Left lung (tissue), 10 donors: ENCODE results near the gene USP31. TPM values are rescaled to one million over a fixed set of nuclear protein-coding genes. Genes with fewer than 3 reads are reported as not detected.

Source experiments
- ATAC-seq: fragments of 200-7000 bp; cut with Tn5 transposase; one replicate; pipeline ENCODE4 v1.9.1; 2020; ENCODE audit warnings: moderate library complexity
- DNase-seq, 4 donors: peaks; one replicate each; pipeline ENCODE4 v3.0.0-alpha.2; 2013 to 2020
- H3K27ac ChIP-seq, 2 donors: fragments of 200-600 bp; sonication (generic) in 1 of 2; one replicate each; pipeline versions ENCODE4 v1.5.0 to v1.8.0; 2020 to 2021
- H3K27me3 ChIP-seq, 2 donors: fragments of 200-600 bp; sonication (generic) in 1 of 2; one replicate each; pipeline versions ENCODE4 v1.5.0 to v1.8.0; 2020 to 2021
- H3K36me3 ChIP-seq, 2 donors: fragments of 200-600 bp; sonication (generic) in 1 of 2; one replicate each; pipeline versions ENCODE4 v1.5.0 to v1.8.0; 2020 to 2021
- H3K4me1 ChIP-seq, 2 donors: fragments of 200-600 bp; one replicate each; pipeline ENCODE4 v1.8.0; 2021
- H3K4me3 ChIP-seq, 2 donors: fragments of 200-600 bp; sonication (generic) in 1 of 2; one replicate each; pipeline versions ENCODE4 v1.5.0 to v1.8.0; 2020 to 2021; ENCODE audit warnings: mild to moderate bottlenecking in 1 of 2
- H3K9me3 ChIP-seq, 2 donors: fragments of 200-600 bp; sonication (generic) in 1 of 2; one replicate each; pipeline versions ENCODE4 v1.5.0 to v1.8.0; 2020 to 2021
- CTCF ChIP-seq, 2 donors: fragments of 200-600 bp; sonication (generic) in 1 of 2; IDR thresholded peaks; one replicate each; pipeline versions ENCODE4 v1.5.0 to v1.8.0; 2021; ENCODE audit warnings: antibody characterized with exemption in 2 of 2
- intact Hi-C, 2 donors: fragments of 100-400 bp; cut with DNase I; formaldehyde crosslinking; loops; one replicate each; pipeline versions ENCODE4 v1.11.2 to v1.14.2; 2022
- polyA plus RNA-seq, 6 donors: library from polyadenylated mRNA; unstranded; fragments of 120-200 nt; gene quantifications; one replicate each; pipeline ENCODE4 v1.2.1, GENCODE V29; 2013; ENCODE audit not compliant: insufficient read length in 6 of 6
- total RNA-seq, 2 donors: library from RNA; stranded (reverse); fragmentation: NEBNext Ultra II Directional; extraction: Animal tissue kit (Norgen Biotek cat#: 25700); gene quantifications; one replicate each; pipeline ENCODE4 v1.2.1, GENCODE V29; 2021
- donor health status: DM: no; HTN: yes; CAD: no.
- donor health status: DM: no; HTN: no; CAD: no.

USP31 gene
- total and polyA plus RNA-seq, 8 donors: 8.7 to 17.7 (median 9.8) TPM

GRCh38 chr16:23081675-23082119 is 67.6 kb downstream of the USP31 start:
- no peaks in the 10 kb centered on the region for H3K4me1 ChIP-seq
- no peak for DNase-seq
- no peak for TF ChIP-seq CTCF (IDR thresholded peaks at IDR 0.05)
- no peaks in the 10 kb centered on the region for H3K9me3 ChIP-seq
- H3K27ac ChIP-seq: no peak overlapping the region
- peaks cover 0 to 68% of the 10 kb centered on the region in 2 donors for H3K36me3 ChIP-seq
- no peaks in the 10 kb centered on the region for H3K27me3 ChIP-seq
- intact Hi-C loops: no loop called here
- H3K4me3 ChIP-seq: no peak overlapping the region
- ATAC-seq: no peak

DNA sequence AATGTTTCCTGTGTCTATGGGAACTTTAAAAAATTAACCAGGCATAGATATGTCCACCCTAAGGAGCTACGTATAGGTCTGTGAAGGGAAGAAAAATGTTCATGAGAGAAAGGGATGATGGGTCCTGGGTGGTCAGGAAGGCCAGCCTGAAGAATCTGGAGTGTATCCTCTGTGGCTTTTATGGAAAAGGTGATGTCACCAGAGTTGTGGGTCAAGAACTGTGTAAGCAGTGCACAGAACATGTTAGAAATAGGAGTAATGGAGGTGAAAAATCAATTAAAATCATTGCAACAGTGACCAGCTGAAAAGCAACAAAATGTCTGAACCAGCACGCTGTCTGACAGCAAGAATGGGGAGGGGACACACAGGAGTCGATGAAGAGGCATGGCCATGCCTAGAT is 68.5 kb downstream of the USP31 start:
- Histone ChIP-seq H3K36me3 (peaks cover 0 to 68% of the 10 kb centered on the region in 2 donors), H3K27ac (no peak overlapping the region), H3K4me1 (no peaks in the 10 kb centered on the region), H3K9me3 (no peaks in the 10 kb centered on the region), H3K27me3 (no peaks in the 10 kb centered on the region), H3K4me3 (no peak overlapping the region)
- intact Hi-C loops: no loop called here
- ATAC-seq (no peak), DNase-seq (no peak)
- TF ChIP-seq CTCF (IDR thresholded peaks at IDR 0.05): no peak

DNA sequence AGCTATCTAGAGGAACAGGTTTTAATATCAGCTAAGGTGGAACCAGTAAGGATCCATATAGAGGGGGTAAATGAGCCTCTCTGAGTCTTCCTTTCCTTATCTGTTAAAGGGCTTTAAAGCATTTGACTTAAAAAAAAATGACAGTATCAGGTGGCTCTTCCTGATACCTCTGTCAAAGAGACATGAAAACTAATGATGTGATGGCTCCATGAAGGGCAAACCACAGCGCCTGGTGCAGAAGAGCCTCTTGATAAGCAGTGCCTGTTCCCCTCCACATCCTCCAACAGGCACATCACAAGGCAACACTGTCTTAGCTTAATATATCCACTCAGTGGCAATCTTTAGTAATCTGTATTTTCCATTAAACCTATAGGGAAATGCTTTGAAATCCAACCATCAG is 68.9 kb downstream of the USP31 start:
- TF ChIP-seq CTCF (IDR thresholded peaks at IDR 0.05): no peak
- DNase-seq (no peak), ATAC-seq (no peak)
- Histone ChIP-seq H3K9me3 (no peaks in the 10 kb centered on the region), H3K36me3 (peaks cover 0 to 68% of the 10 kb centered on the region in 2 donors), H3K4me1 (no peaks in the 10 kb centered on the region), H3K27ac (no peak overlapping the region), H3K4me3 (no peak overlapping the region), H3K27me3 (no peaks in the 10 kb centered on the region)
- intact Hi-C loops: no loop called here

DNA sequence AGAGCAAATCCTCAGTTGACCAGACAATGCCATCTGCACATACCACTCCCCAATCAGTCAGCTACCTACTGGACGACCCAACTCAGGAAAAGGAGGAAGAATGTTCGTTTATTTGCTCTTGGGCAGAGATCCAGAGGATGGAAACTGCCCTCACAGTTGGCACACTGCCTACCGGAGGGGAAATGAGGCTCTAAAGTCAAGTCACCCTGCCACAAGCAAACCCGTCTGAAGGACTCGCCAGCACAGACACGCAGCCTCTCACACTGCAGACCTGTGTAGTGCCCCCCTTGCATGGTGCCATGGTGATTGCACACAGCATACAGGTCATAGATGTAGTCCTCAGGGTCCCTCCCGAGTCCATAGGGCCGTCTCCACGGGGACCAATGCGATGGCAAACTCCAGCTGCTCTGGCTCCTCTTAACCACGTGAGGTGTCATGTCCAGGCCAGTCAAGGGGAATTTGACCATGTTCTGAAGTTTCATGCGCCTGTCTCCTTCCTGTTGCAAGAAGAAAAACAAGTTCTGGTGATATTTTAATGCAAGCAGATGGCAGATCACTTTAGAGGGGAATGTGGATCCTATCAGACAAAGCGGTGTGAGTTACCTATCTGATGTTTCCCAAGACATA is 69.5 kb downstream of the USP31 start:
- no peak for TF ChIP-seq CTCF (IDR thresholded peaks at IDR 0.05)

GRCh38 chr16:23074423-23074822 is 74.8 kb downstream of the USP31 start:
- DNase-seq (no peak), ATAC-seq (no peak)
- Histone ChIP-seq H3K27ac (no peak overlapping the region), H3K36me3 (peaks cover 0 to 60% of the 10 kb centered on the region in 2 donors), H3K4me3 (no peak overlapping the region), H3K4me1 (peaks cover 0 to 6% of the 10 kb centered on the region in 2 donors), H3K27me3 (no peaks in the 10 kb centered on the region), H3K9me3 (no peaks in the 10 kb centered on the region)
- TF ChIP-seq CTCF (IDR thresholded peaks at IDR 0.05): no peak
- intact Hi-C loops: no loop called here

More for the DNA sequence above, 69.5 kb downstream of the USP31 start:
- Histone ChIP-seq H3K4me3 (no peak overlapping the region), H3K36me3 (peaks cover 0 to 64% of the 10 kb centered on the region in 2 donors), H3K27ac (no peak overlapping the region), H3K4me1 (no peaks in the 10 kb centered on the region), H3K27me3 (no peaks in the 10 kb centered on the region), H3K9me3 (no peaks in the 10 kb centered on the region)
- intact Hi-C loops: no loop called here
- ATAC-seq: peak; percentile 21
- peak in 1 of 4 donors; percentile 21 for DNase-seq
